Erythroblast (primary cell): ENCODE results near the gene ITPR2.

Experiments used
- GATA1 ChIP-seq: IDR thresholded peaks from 2 replicates; pipeline ENCODE4 v1.6.1; 2011; ENCODE audit warnings: low read depth, mild to moderate bottlenecking, control low read depth, low read length, moderate library complexity
- POLR2A ChIP-seq: IDR thresholded peaks from 2 replicates; pipeline ENCODE4 v1.6.1; 2011; ENCODE audit warnings: mild to moderate bottlenecking, low read length

DNA sequence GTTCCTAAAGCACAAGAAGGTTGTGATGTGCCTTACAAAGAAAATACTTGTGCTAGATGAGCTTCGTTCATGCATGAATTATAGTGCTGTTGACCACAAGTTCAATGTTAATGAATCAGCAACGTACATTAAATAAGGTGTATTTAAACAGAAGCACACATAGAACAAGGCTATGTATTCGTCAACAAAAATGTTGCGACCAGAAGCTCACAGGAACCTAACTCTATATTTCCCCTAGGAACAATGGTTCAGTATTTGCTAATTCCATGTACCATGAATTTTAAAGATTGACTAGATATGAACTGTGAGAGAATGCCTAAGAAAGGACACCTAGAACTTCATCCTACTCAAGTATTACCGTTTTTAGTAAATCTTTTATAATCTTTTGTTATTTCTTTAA is 149.6 kb downstream of the ITPR2 start:
- no peak for TF ChIP-seq POLR2A
- no peak for TF ChIP-seq GATA1
